Neural progenitor cell (in vitro differentiated cells): ENCODE results near the gene GANAB. TPM values are rescaled to one million over a fixed set of nuclear protein-coding genes. Genes with fewer than 3 reads are reported as not detected.
"Not testable (repeated sequence)": the region's sequence is repeated elsewhere in the genome, so short reads cannot be mapped to it uniquely, and the experiment has no call there.

ENCODE experiments used
- DNase-seq: peaks from one replicate; pipeline ENCODE4 v3.0.0-alpha.2; 2016; ENCODE audit warnings: low spot score
- H2AFZ ChIP-seq: fragments of 200-600 bp; sonication (generic); replicated peaks from 2 replicates; pipeline ENCODE4 v1.6.1; 2016; ENCODE audit warnings: antibody characterized with exemption
- H3F3A ChIP-seq: fragments of 200-600 bp; sonication (generic); 2 replicates; pipeline ENCODE4 v1.6.1; 2016; ENCODE audit warnings: antibody characterized with exemption, low read depth
- H3K27ac ChIP-seq: fragments of 200-600 bp; sonication (generic); 2 replicates; pipeline ENCODE4 v1.5.1; 2016; ENCODE audit warnings: mild to moderate bottlenecking
- H3K27me3 ChIP-seq: fragments of 200-600 bp; sonication (generic); 2 replicates; pipeline ENCODE4 v1.6.1; 2016; ENCODE audit warnings: mild to moderate bottlenecking, moderate library complexity
- H3K36me3 ChIP-seq: fragments of 200-600 bp; sonication (generic); 2 replicates; pipeline ENCODE4 v1.5.1; 2016
- H3K4me1 ChIP-seq: fragments of 200-600 bp; sonication (generic); 2 replicates; pipeline ENCODE4 v1.6.1; 2016; ENCODE audit warnings: mixed run types
- H3K4me2 ChIP-seq: fragments of 200-600 bp; sonication (generic); 2 replicates; pipeline ENCODE4 v1.6.1; 2016
- H3K4me3 ChIP-seq: fragments of 200-600 bp; sonication (generic); 2 replicates; pipeline ENCODE4 v1.5.1; 2016
- H3K79me2 ChIP-seq: fragments of 200-600 bp; sonication (generic); 2 replicates; pipeline ENCODE4 v1.6.1; 2016; ENCODE audit warnings: low read depth
- H3K9ac ChIP-seq: fragments of 200-600 bp; sonication (generic); 2 replicates; pipeline ENCODE4 v1.6.1; 2016
- H3K9me3 ChIP-seq: fragments of 200-600 bp; sonication (generic); 2 replicates; pipeline ENCODE4 v1.5.1; 2016; ENCODE audit warnings: low read depth
- H4K20me1 ChIP-seq: fragments of 200-600 bp; sonication (generic); 2 replicates; pipeline ENCODE4 v1.6.1; 2016; ENCODE audit warnings: low read depth
- H3K27ac Mint-ChIP-seq: 3 replicates; pipeline ENCODE4 v1.8.0; 2021; ENCODE audit warnings: mixed read lengths
- H3K27me3 Mint-ChIP-seq: 2 replicates; pipeline ENCODE4 v1.8.0; 2022; ENCODE audit warnings: low read depth, mild to moderate bottlenecking, inconsistent platforms, moderate library complexity, mixed read lengths; ENCODE audit not compliant: insufficient read depth
- H3K36me3 Mint-ChIP-seq: 3 replicates; pipeline ENCODE4 v1.8.0; 2021; ENCODE audit warnings: mixed read lengths
- H3K4me1 Mint-ChIP-seq: 3 replicates; pipeline ENCODE4 v1.8.0; 2021; ENCODE audit warnings: mixed read lengths
- H3K4me3 Mint-ChIP-seq: 3 replicates; pipeline ENCODE4 v1.8.0; 2021; ENCODE audit warnings: mild to moderate bottlenecking, moderate library complexity, mixed read lengths
- H3K9me3 Mint-ChIP-seq: 3 replicates; pipeline ENCODE4 v1.8.0; 2020; ENCODE audit warnings: mixed read lengths
- EZH2 ChIP-seq: fragments of 200-600 bp; sonication (generic); IDR thresholded peaks from 2 replicates; pipeline ENCODE4 v1.6.1; 2017; ENCODE audit warnings: antibody characterized with exemption, mild to moderate bottlenecking, moderate library complexity
- EZH2phosphoT487 ChIP-seq: fragments of 200-600 bp; sonication (generic); IDR thresholded peaks from 2 replicates; pipeline ENCODE4 v1.6.1; 2017; ENCODE audit warnings: antibody characterized with exemption
- total RNA-seq: library from RNA; depleted of rRNA; stranded (reverse); fragments of >200 nt; gene quantifications from 2 replicates; pipeline ENCODE4 v1.2.3, GENCODE V29; 2015; ENCODE audit warnings: low replicate concordance
- TF ChIP-seq, protein P1 (sequence below): fragments of 200-600 bp; sonication (generic); IDR thresholded peaks from 2 replicates; pipeline ENCODE4 v1.5.1; 2017; ENCODE audit warnings: antibody characterized with exemption, mild to moderate bottlenecking

The GANAB gene
- total RNA-seq, 1 donor from 2014 or later: 202 TPM

DNA sequence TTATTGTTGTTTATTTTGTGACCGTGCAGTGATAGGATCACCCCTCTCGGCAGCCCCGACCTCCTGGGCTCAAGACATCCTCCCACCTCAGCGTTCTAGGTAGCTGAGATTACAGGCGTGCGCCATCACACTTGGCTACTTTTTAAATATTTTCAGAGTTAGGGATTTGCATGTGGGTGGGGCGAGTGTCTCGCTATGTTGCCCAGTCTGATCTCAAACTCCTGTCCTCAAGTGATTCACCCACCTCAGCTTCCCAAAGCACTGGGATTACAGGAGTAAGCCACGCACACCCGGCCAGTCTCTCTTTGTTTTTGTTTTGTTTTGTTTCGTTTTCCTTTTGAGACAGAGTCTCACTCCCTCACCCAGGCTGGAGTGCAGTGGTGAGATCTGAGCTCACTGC, 7.9 kb upstream of the GANAB start:
- Histone ChIP-seq H3F3A (peaks cover 14% of the 10 kb centered on the region), H3K9me3 (no peaks in the 10 kb centered on the region), H4K20me1 (no peaks in the 10 kb centered on the region), H3K36me3 (no peaks in the 10 kb centered on the region), H3K4me3 (no peak overlapping the region), H3K79me2 (peaks cover 29% of the 10 kb centered on the region), H2AFZ (no peak overlapping the region), H3K27me3 (no peaks in the 10 kb centered on the region), H3K4me2 (no peak overlapping the region), H3K9ac (no peak overlapping the region), H3K27ac (no peak overlapping the region), H3K4me1 (no peaks in the 10 kb centered on the region)
- DNase-seq: no peak
- Mint-ChIP-seq H3K4me1 (peaks cover 21% of the 10 kb centered on the region), H3K27ac (peak overlapping the region; percentile 42), H3K36me3 (no peaks in the 10 kb centered on the region), H3K9me3 (no peaks in the 10 kb centered on the region), H3K4me3 (peak overlapping the region; percentile 76), H3K27me3 (no peaks in the 10 kb centered on the region)
- TF ChIP-seq, protein P1, sequence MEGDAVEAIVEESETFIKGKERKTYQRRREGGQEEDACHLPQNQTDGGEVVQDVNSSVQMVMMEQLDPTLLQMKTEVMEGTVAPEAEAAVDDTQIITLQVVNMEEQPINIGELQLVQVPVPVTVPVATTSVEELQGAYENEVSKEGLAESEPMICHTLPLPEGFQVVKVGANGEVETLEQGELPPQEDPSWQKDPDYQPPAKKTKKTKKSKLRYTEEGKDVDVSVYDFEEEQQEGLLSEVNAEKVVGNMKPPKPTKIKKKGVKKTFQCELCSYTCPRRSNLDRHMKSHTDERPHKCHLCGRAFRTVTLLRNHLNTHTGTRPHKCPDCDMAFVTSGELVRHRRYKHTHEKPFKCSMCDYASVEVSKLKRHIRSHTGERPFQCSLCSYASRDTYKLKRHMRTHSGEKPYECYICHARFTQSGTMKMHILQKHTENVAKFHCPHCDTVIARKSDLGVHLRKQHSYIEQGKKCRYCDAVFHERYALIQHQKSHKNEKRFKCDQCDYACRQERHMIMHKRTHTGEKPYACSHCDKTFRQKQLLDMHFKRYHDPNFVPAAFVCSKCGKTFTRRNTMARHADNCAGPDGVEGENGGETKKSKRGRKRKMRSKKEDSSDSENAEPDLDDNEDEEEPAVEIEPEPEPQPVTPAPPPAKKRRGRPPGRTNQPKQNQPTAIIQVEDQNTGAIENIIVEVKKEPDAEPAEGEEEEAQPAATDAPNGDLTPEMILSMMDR: no peak
- TF ChIP-seq EZH2phosphoT487 (no peak), EZH2 (no peak)

DNA sequence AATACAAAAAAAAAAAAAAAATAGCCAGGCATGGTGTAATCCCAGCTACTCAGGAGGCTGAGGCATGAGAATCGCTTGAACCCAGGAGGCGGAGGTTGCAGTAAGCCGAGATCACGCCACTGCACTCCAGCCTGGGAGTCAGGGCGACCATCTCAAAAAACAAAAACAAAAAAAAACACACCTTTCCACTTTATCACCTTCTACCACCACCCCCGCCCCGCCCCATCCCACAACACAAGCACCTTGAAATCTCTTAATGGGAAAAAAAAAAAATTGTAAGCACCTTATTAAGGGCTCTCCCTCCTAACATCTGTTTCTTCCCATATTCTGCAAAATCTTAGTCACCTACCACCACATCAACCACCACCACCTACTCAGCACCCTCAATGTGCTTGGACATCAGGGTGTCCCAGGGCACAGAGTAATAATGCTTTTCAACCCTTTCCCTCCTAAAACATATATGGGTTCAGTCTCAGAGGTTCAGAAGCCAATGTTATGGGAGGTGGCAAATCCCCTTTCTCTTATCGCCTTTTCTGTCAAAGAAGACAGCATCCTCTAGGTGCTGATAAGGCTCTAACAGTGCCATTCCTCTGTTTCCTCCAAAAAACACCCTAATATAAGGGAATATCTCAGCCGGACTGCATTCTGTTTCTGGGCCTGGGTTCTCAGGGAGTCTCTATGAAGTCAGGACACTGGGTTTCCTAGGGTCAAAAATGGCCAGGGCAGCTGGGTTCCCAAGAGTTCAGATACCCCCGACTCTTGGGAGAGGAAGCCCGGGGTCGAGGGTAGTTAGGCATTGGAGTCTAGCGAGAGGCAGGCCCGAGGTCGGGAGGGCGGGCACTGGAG, 6.0 kb upstream of the GANAB start:
- Mint-ChIP-seq H3K4me1 (peaks cover 21% of the 10 kb centered on the region), H3K36me3 (peaks cover 2% of the 10 kb centered on the region), H3K27ac (peak overlapping the region; percentile 90), H3K4me3 (peak overlapping the region; percentile 93), H3K27me3 (no peaks in the 10 kb centered on the region), H3K9me3 (no peaks in the 10 kb centered on the region)
- TF ChIP-seq EZH2 (no peak), EZH2phosphoT487 (no peak)
- TF ChIP-seq, protein P1: peak; percentile 2
- Histone ChIP-seq H3K4me1 (no peaks in the 10 kb centered on the region), H3K4me3 (peak overlapping the region; percentile 90), H3K27me3 (no peaks in the 10 kb centered on the region), H4K20me1 (peaks cover 3% of the 10 kb centered on the region), H2AFZ (peak overlapping the region; percentile 98), H3K4me2 (peak overlapping the region; percentile 90), H3K36me3 (no peaks in the 10 kb centered on the region), H3K9me3 (no peaks in the 10 kb centered on the region), H3K79me2 (peaks cover 29% of the 10 kb centered on the region), H3K9ac (peak overlapping the region; percentile 89), H3F3A (peaks cover 17% of the 10 kb centered on the region), H3K27ac (peak overlapping the region; percentile 40)
- no peak for DNase-seq

DNA sequence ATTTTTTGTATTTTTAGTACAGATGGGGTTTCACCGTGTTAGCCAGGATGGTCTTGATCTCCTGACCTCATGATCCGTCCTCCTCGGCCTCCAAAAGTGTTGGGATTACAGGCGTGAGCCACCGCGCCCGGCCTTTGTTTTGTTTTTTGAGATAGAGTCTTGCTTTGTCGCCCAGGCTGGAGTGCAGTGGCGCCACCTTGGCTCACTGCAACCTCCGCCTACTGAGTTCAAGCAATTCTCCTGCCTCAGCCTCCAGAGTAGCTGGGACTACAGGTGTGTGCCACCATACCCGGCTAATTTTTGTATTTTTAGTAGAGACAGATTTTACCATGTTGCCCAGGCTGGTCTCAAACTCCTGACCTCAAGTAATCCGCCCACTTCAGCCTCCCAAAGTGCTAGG, 3.9 kb upstream of the GANAB start:
- DNase-seq, H3K27me3 Mint-ChIP-seq, H2AFZ ChIP-seq, H3K27me3 ChIP-seq, H3K9me3 ChIP-seq, H3K4me2 ChIP-seq, H3K27ac Mint-ChIP-seq, H3K4me1 ChIP-seq, H3K4me3 ChIP-seq, H3K9ac ChIP-seq, H3K36me3 Mint-ChIP-seq, H3K9me3 Mint-ChIP-seq, H3K36me3 ChIP-seq, H3K27ac ChIP-seq: not testable (repeated sequence)
- Histone ChIP-seq H4K20me1 (peaks cover 11% of the 10 kb centered on the region), H3K79me2 (peaks cover 40% of the 10 kb centered on the region), H3F3A (peaks cover 24% of the 10 kb centered on the region)
- peak overlapping the region; percentile 53 for H3K4me3 Mint-ChIP-seq
- H3K4me1 Mint-ChIP-seq: peaks cover 25% of the 10 kb centered on the region

DNA sequence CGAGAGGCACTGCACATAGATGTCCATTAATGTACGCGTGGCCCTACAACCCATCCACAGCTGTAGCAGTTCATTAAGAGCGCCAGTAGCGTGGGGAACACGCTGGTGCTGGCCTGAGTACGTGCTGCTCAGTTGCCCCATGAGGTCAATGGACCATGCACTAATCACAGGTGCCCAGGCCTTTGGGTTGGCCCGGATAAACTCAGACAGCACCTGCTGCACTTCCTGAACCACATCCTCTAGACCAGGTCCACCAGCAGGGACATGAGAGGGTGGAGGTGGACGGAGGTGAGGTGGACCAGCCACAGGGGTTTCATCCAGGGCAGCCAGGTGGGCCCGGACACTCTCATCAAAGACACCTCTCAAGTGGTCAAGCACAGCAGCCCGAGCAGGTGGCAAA, 3.1 kb upstream of the GANAB start:
- TF ChIP-seq EZH2phosphoT487 (no peak), EZH2 (no peak)
- TF ChIP-seq, protein P1: no peak
- no peak overlapping the region for H2AFZ ChIP-seq
- no peak overlapping the region for H3K4me3 ChIP-seq
- no peak overlapping the region for H3K27ac ChIP-seq
- peaks cover 24% of the 10 kb centered on the region for H3F3A ChIP-seq
- H3K9me3 ChIP-seq: no peaks in the 10 kb centered on the region
- Mint-ChIP-seq H3K9me3 (no peaks in the 10 kb centered on the region), H3K4me1 (peaks cover 28% of the 10 kb centered on the region), H3K27me3 (peaks cover 8% of the 10 kb centered on the region), H3K4me3 (no peak overlapping the region), H3K27ac (no peak overlapping the region), H3K36me3 (peaks cover 5% of the 10 kb centered on the region)
- H3K36me3 ChIP-seq: no peaks in the 10 kb centered on the region
- no peak for DNase-seq
- no peaks in the 10 kb centered on the region for H3K27me3 ChIP-seq
- no peak overlapping the region for H3K4me2 ChIP-seq
- peaks cover 48% of the 10 kb centered on the region for H3K79me2 ChIP-seq
- peaks cover 16% of the 10 kb centered on the region for H4K20me1 ChIP-seq
- H3K9ac ChIP-seq: no peak overlapping the region
- peaks cover 6% of the 10 kb centered on the region for H3K4me1 ChIP-seq
